Amygdala (tissue), 56 donors: Measurements from ENCODE around the gene ANKS1B.
A peak's percentile ranks its signal among the peaks of the same experiment; 100 is the strongest.

Experiments used
- DNase-seq, 56 donors: peaks; one replicate each; lab custom pipeline; 2025; lab: John Stamatoyannopoulos, UW

Gene ANKS1B

DNA sequence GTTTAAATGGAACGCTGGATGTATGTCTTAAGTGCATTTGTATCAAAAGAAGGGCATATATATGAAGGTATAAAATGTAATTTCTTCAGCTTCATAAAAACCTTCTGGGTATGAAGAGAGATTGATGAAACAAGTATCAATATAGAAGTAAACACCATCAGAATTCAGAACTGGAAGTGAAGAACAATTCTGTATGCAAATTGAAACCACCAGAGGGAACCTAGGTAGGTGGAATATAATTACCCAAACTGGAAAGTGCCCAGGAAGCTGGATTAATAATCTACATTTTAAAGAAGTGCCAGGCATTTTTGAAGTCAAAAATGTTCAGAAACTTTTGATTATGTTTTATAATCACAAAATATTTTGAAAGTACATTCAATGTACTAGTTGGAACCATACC is 673.4 kb downstream of the ANKS1B start:
- DNase-seq = no peak

DNA sequence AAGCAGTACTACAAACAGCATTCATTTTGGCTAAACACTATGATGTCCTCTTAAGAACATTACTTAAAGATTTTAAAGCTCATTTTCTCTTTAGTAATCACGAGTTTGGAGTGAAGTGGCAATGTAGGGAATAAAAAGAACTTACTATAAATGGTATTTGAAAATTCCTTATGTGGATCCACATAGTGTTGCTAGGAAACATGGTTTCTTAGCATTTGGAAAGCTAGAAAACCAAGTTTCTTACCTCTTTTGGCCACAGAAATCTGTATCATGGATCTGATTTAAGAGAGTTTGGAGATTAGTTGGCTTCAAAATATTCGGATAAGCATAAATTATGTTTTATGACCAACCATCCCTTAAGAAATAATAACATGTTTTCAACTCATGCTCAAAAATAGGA is 674.9 kb downstream of the ANKS1B start:
- no peak for DNase-seq

DNA sequence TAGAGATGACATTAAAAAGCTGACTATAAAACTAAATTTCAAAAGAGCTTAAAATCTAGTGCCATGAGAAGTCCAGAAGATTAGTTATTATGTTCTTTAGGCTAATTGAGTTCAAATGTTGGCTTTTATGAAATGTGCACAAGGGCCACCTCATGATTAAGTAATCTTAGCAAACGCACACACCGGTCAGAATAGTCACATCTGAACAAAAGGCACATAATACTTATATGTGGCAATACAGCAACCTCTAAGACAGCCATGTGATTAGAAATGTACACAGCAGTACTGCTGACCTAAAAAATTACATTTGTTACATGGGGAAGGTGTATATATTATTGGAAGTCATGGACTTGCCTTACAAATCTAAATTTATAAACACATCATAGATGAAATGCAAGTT is 681.9 kb downstream of the ANKS1B start:
- no peak for DNase-seq

DNA sequence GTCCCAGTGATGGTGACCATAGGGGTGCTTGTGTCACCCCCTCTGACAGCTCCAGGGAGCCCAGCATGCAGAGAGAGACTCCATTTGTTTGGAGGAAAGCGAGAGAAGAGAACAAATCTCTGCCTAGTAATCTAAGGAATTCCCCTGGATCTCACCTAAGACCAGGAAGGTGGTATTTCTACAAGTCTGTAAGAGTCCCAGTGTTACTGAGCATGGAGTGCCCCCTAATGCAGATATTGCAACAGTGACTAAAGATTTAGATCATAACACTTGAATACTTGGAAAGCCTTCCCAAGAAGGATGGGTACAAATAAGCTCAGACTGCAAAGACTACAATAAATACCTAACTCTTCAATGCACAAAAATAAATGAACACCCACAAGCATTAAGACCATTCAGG is 697.6 kb downstream of the ANKS1B start:
- no peak for DNase-seq

DNA sequence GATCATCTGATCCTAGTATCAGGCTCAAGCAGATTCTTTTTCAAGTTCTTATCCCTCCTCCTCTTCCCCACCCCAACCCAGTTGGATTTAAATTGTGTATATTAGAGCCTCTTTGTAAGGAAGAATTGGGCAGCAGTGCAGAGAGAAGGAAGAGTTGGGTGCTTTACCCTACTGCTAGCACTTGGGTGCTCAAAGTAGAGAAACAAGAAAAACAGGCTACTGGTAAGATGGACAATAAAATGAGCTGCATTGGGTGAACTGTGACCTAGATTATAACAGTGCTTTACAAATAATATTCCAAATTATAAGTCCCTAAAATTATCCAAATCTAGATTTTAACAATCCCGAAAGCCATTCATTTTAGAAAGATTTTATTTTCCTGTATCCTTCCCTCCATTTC is 700.6 kb downstream of the ANKS1B start:
- no peak for DNase-seq

DNA sequence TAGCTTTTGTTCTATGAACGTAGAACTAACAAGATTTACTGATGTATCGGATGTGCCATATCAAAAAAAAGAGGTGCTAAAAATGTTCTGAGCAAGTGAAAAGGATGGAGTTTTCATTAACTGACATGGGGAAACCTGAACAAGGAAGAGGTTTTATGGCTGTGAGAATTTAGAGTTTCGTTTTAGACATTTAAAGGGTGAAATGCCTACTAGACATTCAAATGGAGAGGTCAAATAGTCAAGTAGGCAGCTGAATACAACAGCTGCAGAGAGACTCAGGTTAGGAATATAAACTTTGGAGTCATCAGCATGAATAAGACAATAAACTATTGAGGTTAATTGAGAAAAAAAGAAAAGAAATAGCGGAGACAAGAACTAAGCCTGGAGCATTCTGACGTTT is 702.1 kb downstream of the ANKS1B start:
- no peak for DNase-seq

DNA sequence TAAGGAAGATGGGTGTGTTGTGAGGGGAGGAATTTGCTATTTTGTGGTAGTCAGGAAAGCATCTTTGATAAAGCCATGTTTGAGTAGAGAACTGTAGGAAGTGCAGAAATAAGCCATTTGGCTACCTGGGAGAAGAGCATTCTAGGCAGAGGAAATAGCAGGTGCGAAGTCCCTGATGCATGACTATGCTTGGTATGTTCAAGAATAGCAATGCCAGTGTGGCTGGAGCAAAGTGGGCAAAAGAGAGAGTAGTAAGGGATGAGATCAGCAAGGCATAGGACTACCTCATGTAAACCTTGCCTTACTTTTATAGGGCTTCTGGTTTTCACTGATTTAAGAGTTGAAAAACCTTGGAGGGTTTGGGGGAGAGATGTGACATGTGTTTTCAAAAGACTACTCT is 702.6 kb downstream of the ANKS1B start:
- DNase-seq = no peak

DNA sequence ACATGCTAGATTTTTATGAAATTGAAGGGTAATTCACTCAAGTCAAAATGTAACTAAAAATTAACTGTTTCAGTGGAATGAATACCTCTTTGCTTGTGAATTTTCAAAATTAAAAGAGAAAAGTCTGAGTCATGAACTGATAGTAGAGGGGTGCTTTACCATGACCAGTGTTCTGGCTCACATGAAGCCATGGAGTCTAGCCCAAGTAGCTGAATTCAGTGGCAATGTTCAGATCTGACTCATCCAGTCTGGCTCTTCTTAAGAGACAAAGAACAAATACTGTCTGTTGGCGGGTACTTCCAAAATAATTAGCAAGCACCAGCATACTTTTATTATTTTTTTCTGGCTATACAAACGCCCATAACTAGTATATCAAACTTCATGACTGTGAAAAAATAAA is 703.5 kb downstream of the ANKS1B start:
- no peak for DNase-seq

DNA sequence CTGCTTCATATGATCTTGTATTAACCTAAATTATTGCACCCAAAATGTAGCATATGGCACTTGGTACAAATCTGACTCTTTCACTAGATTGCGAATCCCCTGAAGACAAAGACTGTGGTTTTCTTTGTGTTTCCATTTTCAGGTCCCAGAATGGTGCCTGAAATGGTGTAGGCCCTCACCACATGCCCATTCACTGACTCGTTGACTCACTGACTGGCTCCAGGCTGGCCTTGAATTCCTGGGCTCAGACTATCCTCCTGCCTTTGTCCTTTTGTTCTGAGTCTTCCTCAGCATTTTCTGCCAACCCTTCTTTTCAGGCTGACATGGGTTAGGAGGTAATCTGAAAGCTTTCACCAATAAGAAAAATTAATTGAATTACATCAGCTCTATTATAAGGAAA is 705.8 kb downstream of the ANKS1B start:
- DNase-seq = no peak

DNA sequence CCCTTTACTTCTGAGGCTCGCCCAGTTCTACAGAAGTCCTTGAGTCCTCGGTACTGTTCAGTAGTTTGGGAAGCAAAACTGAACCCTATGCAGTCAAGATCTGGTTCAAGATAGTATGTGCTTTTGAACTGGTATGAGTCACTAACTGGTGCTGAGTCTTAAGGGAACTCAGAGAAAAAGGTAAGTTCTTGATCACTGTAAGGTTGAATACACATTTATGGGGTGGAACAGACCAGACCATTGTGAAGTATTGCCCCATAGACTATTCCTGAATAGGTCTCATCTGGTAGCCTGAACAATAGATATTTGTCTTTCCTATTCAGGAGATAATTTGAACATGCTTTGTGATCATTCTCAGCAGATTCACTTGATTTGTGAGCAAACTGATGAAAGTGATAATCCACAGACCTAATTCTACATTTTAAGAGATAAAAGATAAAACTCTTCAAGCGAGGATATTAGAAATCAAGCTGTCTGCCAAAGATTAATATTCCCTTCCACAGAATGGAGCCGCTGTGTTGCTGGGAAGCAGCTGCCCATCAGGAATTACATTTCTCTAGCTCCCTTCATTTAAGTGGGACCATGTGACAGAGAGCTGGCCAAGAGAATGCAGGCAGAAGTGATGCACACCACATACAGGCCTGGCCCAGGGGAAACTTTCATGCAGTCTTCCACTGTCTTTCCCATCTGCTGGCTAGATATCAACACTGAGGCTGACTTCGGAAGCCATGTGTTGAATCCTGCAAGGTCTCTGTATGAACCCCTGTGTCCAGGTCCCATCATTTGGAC is 707.0 kb downstream of the ANKS1B start:
- DNase-seq = no peak

DNA sequence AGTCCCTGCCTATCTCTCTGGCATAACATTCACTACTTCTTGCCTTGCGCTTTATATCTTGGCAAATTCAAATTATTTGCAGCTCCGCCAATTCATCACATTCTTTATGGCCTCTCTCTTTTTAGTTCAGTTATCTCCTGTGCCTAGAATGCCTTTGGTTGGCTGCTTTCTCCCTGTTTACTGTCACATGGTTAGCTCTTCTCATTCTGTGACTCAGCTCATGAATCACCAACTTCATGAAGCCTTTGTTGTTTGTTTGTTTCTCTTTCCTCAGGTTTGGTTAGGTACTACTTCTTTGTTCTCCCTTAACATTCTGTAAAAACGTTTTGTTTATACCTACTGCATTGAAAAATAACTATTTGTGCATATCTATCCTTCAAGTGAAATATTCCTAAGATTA is 713.7 kb downstream of the ANKS1B start:
- no peak for DNase-seq

DNA sequence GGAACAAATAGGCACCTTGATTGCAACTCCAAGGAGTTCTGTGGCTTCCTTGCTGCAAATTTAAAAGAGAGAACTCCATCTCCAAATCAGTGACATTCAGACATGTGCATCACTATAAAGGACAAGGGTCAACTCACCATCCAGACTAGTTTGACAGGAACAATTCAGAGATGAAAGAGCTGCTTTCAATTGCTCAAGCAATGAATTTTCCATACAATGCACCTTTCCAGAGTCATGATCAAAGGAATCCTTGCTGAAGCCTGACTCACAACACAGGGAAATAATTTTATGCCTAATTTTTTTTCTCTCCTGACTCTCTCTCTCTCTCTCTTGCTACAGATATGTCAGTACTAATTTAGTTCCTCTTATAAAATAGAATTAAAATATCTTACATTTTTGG is 717.7 kb downstream of the ANKS1B start:
- DNase-seq = no peak

DNA sequence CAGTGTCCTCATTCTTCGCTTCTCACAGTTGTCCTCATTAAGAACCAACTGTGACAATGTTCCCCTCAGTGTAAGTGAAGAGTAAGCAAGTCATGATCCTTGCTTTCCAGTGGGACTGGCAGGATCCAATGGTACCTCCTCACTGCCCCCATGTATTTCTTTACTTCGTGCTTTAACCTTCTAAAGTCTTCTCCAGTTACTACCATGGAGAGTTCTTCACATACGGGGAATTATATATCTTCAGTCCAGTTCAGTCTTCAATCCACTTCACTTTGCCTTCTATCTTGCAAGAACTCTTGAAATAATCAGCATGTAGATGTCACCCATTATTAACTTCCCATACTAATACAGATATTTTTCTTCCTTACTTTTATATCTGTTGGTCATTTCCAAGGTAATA is 719.1 kb downstream of the ANKS1B start:
- DNase-seq = no peak

DNA sequence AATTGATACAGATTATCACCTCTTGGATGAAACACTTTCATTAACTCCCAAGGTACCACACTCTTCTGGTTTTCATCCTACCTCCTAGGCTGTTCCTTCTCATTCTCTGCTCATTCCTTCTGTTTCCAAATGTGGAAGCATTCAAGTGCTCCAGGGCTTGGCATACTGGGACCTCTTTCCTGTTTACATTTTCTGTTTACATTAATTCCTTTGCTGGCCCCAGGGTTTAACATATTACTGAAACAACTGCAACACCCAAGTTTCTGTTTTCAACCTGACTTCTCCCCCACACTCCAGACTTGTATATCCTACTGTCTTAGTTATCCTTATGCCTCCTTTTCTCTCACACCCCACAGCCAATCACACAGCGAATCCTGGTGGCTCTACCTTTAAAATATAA is 723.5 kb downstream of the ANKS1B start:
- no peak for DNase-seq

DNA sequence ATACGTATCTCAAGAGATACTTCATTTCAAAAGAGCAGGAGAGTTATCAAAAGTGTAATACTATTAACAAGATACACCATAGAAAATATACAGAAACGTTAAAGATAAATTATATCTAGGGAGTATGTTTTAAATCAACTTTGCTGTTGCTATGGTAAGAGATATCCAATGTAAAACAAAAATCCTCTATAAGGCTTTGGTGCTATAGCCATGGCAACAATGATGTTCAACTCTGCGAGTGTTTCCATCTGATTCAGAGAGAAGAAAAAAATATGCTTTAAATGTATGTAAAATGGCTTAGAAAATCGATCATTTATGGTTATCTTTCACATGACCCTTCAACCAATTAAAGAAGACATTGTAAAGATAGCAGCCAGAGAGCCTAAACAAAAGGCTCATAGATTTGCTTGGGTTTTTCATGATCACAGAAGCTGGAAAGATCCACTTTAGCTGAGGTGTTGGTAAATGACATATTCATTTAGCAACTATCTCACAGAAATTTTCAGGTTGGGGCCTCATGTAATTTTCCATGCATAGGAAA is 724.2 kb downstream of the ANKS1B start:
- no peak for DNase-seq

DNA sequence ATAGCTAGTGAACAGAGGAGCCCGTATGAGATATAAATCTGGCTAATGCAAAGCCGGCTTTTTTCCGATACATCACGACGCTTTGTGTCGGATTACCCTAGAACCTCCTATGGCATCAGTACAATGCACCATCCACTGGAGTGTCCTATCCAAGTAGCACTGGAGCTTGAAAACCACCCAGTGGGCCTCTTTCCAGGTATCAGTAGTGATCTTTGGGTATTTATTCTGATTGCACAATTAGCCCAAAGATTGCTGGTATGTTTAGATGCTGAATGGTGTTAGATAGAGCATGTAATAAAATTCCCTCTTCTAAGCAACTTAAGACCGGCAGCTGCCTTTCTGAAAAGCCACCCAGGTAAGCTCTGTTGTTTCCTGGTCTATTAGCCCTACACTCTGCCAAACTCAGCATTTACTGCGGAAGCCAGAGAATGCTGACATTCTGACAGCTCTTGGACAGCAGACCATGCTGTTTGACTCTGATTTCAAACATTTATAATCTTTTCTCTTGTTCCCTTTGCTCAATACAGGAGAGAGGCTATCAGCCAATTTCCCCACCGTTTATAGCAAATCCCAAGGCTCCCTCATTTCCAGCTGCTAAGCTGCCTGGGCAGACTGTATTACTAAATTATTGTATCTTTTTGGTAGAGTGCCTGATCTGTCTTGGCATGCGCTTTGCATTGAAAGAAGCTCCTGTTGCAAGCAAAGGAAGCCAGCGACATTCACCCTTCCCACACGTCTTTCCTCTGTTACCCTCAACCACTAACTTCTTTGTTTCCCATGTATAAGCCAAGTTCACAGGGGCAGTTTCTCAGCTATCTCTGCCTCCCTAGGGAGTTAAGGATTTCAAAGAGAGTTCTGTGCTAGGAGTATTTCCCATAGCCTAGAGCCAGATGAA is 725.4 kb downstream of the ANKS1B start:
- peak in 6 of 56 donors; percentile 2 to 22 (median 4) for DNase-seq

DNA sequence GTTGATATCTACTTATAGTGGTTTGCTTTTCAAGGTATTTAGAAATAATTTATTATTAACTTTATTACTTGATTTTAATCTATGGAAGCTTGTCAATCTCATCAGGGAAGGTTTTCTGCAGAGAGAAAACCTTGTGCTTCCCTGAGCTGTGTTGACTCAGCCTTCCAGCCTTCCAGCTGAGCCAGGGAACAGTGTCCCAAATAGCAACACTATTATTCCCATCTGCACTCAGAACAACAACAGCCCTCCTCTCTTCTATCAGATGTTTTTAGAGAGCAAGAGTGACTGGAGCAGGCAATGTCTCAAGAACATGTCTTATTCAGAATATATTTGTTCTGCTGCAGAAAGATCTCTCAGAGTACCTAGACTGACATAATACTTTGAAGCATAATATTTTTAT is 727.1 kb downstream of the ANKS1B start:
- peak in 2 of 56 donors; percentile 3 to 20 for DNase-seq

DNA sequence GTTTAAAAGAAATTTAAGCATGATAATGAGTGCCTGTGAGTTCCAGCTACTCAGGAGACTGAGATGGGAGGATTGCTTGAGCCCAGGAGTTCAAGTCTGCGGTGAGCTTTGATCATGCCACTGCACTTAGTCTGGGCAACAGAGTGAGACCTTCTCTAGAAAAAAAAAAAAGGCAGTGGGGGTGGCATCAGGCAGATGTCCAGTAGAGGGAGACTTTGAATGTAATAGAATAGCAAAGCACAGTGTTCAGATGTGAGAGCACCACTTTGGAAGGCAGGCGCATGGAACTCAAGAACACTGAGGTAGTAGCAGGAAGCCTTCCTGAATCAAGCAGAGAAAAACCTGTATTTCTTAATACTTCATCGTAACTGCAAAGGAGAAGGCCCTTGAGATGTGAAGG is 731.7 kb downstream of the ANKS1B start:
- no peak for DNase-seq

DNA sequence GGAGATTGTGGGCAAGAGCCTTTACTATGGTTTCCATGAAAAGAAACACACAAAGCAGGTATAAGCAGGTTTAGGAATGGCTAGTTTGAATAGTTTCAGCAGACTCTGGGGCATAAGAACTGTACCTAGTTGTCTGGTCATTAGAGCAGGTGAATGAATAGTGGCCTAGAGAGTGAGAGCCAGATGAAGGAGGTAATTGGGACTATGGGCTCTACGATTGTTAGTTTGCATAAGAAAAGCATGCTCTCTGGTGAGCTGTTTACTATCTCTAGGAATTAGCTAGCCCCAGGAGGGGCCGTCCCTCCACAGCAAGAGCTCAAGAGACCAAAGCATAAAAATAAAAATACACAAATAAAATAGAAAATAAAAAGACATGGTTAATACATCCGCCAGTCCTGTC is 734.6 kb downstream of the ANKS1B start:
- no peak for DNase-seq

DNA sequence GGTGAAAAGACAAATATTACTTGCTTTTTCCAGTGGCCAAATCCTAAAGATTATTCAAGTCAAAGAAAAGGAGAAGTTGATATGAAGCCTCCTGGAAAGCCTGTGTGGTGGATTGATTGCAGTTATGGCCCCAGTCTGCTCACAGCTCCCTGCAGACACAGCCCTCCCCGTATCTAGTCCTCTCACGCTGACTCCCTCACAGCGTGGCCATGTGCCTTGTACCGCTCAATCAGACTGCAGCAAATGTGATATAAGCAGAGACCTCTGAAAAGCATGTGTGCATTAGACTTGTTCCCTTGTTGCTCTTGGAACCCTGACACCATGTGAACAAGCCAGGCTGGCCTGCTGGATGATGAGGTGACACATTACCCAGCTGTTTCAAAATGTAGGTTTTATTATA is 735.2 kb downstream of the ANKS1B start:
- DNase-seq = no peak

DNA sequence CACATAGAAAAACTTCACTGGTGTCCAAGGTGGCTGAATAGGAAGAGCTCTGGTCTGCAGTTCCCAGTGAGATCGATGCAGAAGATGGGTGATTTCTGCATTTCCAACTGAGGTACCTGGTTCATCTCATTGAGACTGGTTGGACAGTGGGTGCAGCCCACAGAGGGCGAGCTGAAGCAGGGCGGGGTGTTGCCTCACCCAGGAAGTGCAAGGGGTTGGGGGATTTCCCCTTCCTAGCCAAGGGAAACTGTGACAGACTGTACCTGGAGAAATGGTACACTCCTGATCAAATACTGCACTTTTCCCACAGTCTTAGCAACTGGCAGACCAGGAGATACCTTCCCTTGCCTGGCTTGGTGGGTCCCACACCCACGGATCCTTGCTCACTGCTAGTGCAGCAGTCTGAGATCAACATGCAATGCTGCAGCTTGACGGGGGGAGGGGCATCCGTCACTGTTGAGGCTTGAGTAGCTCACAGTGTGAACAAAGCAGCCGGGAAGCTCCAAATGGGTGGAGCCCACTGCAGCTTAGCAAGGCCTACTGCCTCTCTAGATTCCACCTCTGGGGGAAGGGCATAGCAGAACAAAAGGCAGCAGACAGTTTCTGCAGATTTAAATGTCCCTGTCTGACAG is 746.7 kb downstream of the ANKS1B start:
- peak in 4 of 56 donors; percentile 0 to 6 (median 4) for DNase-seq
